Measurements from ENCODE around the gene NHS. TPM values are rescaled to one million over a fixed set of nuclear protein-coding genes. Genes with fewer than 3 reads are reported as not detected.

The NHS gene
- total RNA-seq, 1 donor from 2014 or later = 7.3 TPM

DNA sequence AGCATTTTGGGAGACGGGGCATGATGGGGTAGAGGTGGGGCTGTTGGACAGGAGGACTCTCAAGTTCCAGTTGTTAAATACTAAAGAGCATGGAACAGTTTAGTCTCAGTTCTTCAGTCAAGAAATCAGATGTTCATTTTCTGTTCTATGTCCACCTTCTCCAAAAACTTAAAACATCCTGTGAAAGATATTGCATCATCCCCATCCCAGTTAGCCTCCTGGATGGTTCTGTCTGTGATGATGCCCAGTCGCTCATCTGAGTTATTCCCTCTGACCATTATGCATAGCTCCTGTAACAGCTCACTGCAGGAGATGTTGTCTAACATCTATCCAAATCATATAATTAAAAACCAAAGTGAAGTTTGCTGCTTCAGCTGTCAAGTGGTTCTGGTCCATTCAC lies 330.2 kb downstream of the NHS start:
- DNase-seq (ENCODE audit: low spot score in 2 of 2) = no peak
- no peak for FAIRE-seq

- FAIRE-seq (no peak), DNase-seq (ENCODE audit: low spot score in 2 of 2) (no peak)
Observed at GRCh38 chrX:17706676-17707075, 331.7 kb downstream of the NHS start.

GRCh38 chrX:17707731-17708130 lies 332.7 kb downstream of the NHS start:
- DNase-seq (ENCODE audit: low spot score in 2 of 2) (no peak), FAIRE-seq (no peak)

GRCh38 chrX:17710871-17711301 lies 335.9 kb downstream of the NHS start:
- no peak for FAIRE-seq
- DNase-seq (ENCODE audit: low spot score in 2 of 2) = no peak

DNA sequence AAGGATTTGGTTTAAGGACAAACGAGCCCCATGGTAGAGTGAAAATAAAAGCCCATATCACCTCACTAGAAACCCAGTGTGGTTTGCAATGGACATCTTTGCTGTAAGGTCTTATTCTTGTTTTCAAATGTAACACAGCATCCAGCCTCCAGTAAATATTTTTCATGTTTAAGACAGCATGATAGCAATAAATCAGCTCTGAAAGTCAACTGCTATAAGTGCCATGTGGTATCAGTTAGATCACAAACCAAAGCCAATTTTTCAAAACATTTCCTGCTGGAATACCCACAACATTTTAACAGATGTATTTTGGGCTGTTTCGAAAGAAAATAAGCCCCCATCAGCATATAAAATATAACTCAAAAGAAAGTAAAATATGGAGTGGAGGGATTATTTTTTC lies 338.3 kb downstream of the NHS start:
- FAIRE-seq = no peak
- DNase-seq (ENCODE audit: low spot score in 2 of 2) = no peak

DNA sequence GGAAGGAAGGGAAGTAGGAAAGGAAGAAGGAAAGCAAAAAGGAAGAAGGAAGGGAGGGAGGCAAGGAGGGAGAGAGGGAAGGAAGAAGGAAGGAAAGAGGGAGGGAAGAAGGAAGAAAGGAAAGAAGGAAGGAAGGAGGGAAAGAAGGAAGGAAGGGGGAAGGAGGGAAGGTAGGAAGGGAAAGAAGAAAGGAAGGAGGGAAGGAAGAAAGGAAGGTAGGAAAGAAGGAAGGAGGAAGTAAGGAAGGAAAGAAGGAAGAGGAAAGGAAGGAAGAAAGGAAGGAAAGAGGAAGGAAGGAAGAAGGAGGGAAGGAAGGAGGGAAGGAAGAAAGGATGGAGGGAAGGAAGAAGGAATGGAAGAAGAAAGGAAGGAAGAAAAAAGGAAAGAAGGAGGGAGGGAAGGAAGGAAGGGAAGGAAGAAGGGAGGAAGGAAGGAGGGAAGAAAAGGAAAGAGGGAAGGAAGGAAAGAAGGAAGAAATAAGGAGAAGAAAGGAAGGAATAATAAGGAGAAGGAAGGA lies 343.7 kb downstream of the NHS start:
- DNase-seq (ENCODE audit: low spot score in 2 of 2) (no peak), FAIRE-seq (no peak)

GRCh38 chrX:17719711-17720110 lies 344.7 kb downstream of the NHS start:
- FAIRE-seq (no peak), DNase-seq (ENCODE audit: low spot score in 2 of 2) (no peak)

DNA sequence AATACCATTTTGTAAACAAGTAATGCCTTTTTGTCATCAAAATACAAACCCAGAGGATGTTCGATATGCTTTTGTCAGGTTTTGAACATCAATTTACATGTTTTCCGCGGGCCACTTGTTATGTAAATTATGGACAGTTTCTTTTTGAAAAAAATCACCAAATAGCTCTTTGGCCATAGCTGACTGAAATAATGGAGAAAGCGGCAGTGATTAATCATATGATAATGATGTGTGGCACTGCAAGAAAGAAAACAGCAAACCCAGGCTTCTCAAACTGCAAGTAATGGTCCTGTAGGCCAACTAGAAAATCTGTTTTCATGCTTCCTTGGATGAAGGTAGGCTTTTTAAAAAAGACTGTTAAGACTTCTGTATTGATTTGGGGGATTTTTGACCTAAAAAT lies 346.7 kb downstream of the NHS start:
- DNase-seq (ENCODE audit: low spot score in 2 of 2) = no peak
- FAIRE-seq = no peak

DNA sequence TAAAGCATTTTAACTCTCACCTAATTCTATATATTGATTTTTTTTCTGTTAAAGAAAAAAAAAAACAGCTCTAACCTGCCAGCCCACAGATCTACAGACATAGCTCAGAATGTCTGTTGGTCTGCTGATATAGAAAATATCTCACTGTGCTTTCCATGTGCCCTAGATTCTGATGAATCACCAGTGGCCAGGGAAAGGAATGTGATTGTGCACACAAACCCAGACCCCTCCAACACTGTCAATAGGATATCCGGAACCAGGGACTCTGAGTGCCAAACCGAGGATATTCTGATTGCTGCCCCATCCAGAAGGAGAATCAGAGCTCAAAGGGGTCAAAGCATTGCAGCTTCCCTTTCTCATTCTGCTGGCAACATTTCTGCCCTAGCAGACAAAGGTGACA lies 350.2 kb downstream of the NHS start:
- FAIRE-seq (no peak), DNase-seq (ENCODE audit: low spot score in 2 of 2) (no peak)

DNA sequence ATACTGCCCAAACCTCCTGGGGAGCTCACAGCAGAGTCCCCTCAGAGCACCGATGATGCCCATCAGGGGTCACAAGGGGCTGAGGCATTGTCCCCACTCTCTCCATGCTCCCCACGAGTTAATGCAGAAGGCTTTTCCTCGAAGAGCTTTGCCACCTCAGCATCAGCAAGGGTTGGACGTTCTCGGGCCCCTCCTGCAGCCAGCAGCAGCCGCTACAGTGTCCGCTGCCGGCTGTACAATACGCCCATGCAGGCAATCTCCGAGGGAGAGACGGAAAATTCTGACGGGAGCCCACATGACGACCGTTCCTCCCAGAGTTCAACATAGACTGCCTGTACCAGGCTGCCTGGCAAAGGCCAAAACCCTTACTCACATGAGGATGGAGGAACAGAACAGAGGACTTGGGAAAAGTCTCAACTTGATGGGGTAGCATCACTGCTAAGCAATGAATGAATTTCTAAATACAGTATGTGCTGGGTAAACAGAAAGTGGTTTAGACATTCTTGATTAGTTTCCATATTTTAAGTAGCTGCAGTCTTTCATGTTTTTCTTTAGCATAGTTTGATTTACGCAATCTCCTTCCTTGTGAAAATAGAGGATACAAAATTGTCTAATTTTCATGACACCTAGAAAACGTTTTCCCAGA lies 357.3 kb downstream of the NHS start:
- DNase-seq (ENCODE audit: low spot score in 2 of 2) = no peak
- FAIRE-seq = no peak

- FAIRE-seq (no peak), DNase-seq (ENCODE audit: low spot score in 2 of 2) (no peak)
Observed at GRCh38 chrX:17735406-17735805, 360.4 kb downstream of the NHS start.

DNA sequence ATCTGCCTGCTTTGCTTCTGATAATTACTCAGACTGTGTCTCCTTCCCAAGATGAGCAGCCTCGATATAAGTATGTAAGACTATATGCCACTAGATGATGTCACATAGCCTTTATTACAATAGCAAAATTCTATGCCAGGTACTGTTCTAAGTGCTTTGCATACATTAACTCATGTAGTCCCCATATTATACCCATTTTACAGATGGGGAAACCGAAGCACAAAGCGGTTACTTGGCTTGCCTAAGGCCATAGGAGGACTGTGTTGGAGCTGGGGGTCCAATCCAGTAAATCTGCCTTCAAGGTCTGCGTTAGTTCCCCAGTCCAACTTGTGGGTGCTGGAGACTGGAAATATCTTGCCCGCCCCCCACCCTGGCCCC lies 361.5 kb downstream of the NHS start:
- DNase-seq (ENCODE audit: low spot score in 2 of 2) (no peak), FAIRE-seq (no peak)

- FAIRE-seq (no peak), DNase-seq (ENCODE audit: low spot score in 2 of 2) (peak; percentile 68 to 73)
Observed at GRCh38 chrX:17736856-17737709, 362.1 kb downstream of the NHS start, which contains the start of gene SCML1. SCML1 (plus strand) TSS chrX:17737493; CDS start chrX:17744187, 6,694 bp downstream.

DNA sequence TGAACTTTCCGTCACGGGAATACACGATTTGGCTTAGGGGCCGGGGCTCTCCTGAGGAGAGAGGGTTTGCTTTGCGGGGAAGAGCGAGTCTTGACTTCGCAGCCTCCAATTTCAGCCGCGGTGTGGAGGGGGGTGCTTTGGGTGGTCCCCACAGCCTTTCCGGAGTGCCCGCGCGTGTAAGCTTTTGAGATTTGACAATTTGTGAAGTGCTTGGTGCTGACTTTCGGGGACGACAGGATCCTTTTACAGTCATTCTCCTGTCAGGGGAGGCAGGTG lies 362.6 kb downstream of the NHS start:
- no peak for FAIRE-seq
- no peak for DNase-seq (ENCODE audit: low spot score in 2 of 2)

- no peak for FAIRE-seq
- no peak for DNase-seq (ENCODE audit: low spot score in 2 of 2)
Observed at GRCh38 chrX:17737986-17738713, 363.1 kb downstream of the NHS start.

GRCh38 chrX:17738737-17739535 lies 363.9 kb downstream of the NHS start:
- FAIRE-seq (no peak), DNase-seq (ENCODE audit: low spot score in 2 of 2) (no peak)

- no peak for FAIRE-seq
- DNase-seq (ENCODE audit: low spot score in 2 of 2) = no peak
Observed at GRCh38 chrX:17740137-17741122, 365.4 kb downstream of the NHS start.

GRCh38 chrX:17741123-17741511 lies 366.1 kb downstream of the NHS start:
- no peak for DNase-seq (ENCODE audit: low spot score in 2 of 2)
- no peak for FAIRE-seq

DNA sequence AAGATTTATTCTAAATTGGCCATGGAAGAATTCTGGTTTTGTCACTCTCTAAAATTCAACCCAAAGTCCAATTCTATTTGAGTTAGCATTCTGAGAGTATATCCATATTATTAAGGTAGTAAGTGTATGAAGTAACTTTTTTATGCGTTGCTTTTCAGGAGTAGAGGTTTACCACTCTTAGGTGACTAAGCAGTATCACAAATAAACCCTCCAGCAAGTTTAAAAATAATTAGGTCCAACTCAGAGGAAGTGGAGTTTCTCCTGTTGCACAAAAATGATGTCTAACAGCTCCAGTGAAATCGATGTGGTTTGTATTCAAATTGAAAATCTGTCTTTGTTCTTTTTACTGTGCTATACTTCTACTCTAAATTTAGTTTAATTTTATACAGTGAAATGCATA lies 368.9 kb downstream of the NHS start:
- no peak for FAIRE-seq
- no peak for DNase-seq (ENCODE audit: low spot score in 2 of 2)

All from frontal cortex (tissue), 4 donors.